IPS-11a (cell line): ENCODE data around the gene RASGRF2.

ENCODE experiments used
- H3K4me3 ChIP-seq: one replicate; pipeline ENCODE4 v1.5.1; 2013; ENCODE audit warnings: low read depth, low read length, control low read depth

The RASGRF2 gene

DNA sequence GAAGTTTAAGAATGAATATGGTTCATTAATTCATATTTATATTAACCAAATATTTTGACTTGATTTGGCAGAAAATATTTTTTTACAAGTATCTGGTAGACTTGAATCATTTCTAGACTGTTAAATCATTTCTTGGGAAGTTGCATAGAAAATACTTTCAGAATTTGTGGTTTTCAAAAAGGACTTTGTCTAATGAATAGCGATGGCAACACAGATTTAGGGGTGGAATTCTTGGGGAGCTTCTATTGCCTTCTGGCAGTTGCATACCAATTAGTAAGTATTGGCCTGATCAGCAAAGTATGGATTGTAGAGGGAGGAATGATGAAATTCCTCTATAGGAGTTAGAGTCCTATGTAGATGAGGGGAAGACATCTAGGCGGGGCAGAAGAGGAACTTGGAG is 204.3 kb downstream of the RASGRF2 start:
- no peak overlapping the region for H3K4me3 ChIP-seq

DNA sequence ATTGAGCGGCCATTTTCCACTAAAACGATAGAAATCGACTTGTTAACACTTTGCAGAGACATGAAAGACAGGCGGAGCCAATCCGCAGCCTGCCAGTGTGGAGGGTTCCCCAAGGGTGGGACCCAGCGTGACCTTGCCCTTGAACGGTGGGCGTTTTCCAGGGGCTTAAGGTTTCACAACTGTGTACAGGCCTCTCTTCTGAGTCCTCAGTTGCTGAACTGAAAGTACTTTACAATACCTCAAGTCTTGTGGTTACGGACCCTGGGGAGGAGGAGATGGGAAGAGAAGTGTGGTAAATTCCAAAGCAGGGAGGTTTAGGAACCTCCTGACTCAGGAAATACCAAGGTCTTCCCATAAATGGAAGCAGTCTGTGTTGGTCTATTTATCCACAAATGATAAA is 204.8 kb downstream of the RASGRF2 start:
- no peak overlapping the region for H3K4me3 ChIP-seq

DNA sequence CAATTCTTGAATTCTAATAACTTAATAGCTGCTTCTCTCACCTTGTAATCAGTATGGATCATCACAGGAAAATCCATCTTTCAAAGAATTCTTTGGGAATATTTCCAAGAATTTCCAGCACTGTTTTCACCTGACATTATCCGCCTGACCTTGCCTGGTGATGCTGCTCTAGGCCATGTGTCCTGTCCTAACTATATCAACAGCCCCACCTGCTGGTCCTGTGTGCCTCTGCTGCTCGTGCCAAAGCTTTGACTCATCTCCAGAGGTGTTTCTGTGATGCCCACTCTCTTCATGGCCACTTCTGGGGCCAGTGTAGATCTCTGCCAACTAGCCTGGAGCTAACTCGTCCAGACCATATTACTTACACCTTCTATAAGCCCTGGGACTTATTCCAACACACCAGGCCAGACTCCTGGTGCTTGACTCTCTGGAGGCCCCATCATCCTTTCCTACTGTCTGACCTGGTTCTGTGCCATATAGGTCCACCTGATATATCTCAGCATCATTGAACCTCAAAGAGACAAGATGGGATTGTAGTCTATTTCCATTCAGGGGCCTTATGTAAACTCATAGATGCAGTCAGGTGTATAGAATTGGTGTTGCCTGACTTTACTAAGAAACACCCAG is 205.4 kb downstream of the RASGRF2 start:
- no peak overlapping the region for H3K4me3 ChIP-seq

DNA sequence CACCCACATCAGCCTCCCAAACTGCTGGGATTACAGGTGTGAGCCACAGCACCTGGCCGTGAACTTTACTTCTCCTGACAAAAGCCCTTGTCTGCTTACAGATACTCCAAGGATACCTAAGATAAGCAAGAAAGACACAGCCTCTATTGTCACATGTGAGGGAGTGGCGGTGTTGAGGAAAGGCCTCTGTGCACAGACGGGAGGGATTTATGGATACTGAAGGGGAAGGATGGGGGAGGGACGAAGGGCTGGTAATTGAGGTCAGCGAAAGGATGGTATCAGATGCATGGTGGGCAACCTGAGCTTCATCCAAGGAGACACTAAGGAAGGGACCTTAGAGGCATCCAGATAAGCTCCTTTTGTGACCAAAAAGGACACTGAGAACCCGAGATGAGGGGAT is 206.3 kb downstream of the RASGRF2 start:
- H3K4me3 ChIP-seq, result no peak overlapping the region

DNA sequence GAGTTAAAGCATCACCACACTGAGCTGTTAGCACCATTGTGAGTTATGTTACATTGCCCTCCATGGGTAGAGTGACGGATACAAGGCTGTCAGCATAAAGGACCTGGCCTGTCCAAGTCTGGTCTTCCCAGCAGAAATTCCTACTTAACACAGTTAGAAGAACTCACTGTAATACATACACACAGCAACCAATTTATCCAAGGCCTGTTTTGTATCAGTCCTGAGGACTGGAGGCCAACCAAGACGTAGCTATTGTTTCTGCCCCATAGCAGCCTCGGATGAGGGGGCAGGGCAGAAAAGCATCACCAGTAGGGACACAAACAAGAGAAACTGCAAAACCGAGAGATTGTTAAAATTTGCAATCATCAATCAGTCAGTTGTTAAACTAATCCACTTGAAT is 206.9 kb downstream of the RASGRF2 start:
- H3K4me3 ChIP-seq, result no peak overlapping the region

DNA sequence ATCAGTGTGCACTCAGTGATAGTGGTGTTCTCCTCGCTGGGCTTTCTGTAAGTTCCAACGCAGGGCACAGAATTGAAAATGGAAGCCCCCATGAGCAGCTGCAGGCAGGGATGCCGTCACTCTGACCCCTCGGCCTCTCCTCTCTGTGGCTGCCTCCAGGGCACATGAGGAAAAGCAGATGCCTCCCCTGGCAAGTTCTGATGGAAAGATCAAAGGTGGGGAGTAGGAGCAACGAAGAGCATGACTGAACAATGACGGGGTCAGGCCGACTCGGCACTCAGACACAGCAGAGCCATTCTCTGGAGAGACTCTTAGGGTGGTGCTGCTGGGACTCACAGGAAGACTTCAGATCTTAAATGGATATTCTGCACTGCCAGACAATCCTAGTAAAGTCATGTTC is 207.4 kb downstream of the RASGRF2 start:
- no peak overlapping the region for H3K4me3 ChIP-seq

DNA sequence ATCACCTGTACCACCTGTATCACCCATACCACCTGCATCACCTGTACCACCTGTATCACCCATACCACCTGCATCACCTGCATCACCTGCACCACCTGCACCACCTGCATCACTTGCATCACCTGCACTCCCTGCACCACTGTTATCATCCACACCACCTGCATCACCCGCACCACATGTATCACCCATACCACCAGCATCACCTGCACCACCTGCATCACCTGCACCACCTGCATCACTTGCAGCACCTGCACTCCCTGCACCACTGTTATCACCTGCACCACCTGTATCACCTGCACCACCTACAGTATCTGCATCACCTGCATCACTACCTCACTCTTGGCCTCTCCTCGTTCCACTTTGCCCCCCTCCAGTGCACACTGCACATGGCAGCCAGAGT is 209.8 kb downstream of the RASGRF2 start:
- H3K4me3 ChIP-seq, result no peak overlapping the region

DNA sequence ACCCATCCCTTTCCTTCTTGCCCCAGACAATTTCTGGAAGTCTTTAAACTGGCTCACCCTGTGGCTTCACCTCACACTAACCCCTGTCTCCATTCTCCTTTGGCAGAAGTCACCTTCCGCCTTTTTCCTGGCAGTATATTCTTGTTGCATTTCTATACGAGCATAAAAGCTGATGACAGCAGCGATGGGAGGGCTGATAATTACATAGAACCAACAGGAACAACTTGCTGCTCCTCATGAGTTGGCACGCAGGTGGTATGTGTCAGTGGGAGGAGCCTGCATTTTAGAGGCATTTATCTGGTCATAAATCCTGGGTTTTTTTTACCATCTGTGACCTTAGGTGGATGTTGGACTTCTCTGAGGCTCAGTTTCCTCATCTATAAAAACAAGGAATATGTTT is 211.6 kb downstream of the RASGRF2 start:
- no peak overlapping the region for H3K4me3 ChIP-seq

DNA sequence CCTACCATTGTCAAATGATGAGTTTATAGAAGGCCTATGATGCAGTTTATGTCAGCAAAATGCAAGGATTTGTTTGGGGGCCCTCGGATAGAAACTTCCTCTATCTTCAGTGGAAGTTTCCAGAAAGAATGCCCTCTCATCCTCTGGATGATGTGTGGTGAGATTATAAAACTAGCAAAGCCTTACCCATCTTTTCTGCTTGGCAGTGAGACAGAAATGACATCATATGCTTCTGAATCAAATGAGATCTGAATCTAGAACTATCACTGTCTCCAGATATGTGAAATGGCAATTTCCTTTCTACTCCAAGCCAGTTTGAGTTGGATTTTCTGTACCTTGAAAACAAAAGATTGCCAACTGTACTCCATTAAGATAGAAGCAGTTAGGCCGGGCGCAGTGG is 212.5 kb downstream of the RASGRF2 start:
- no peak overlapping the region for H3K4me3 ChIP-seq

DNA sequence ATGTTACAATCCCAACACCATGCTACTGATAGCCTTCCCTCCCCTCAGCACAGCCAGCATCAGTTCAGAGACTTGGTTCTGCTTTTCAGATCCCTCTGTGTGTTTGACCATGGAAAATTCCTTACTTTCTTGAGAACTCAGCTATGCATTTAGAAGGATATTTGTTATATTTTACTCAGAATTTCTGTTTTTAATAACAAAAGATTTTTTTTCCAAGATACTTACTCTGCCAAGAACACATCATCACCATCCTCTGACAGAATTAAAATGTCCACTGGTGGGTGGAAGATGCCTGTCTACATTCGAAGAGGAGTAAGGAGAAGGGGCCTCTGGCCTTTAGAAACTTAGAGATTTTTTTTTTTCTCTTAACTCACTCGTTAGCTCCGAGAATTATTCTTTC is 216.9 kb downstream of the RASGRF2 start:
- H3K4me3 ChIP-seq, result no peak overlapping the region

DNA sequence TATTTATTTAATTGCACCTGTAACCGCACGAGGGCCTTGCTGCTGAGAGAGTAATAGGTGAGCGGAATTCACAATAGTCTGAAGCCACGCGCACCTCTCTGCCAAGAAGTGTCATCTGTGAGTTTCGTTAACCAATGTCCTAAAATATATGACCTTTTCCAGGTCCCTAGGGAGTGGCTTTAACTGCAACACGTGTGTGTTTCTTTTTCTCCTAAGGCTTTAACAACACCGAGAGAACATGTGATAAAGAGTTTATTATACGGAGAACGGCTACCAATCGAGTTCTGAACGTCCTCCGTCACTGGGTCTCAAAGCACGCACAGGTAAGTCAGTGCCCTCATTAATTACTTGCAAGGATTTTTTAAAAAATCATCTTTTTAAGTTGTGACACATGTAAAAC is 219.8 kb downstream of the RASGRF2 start:
- no peak overlapping the region for H3K4me3 ChIP-seq

DNA sequence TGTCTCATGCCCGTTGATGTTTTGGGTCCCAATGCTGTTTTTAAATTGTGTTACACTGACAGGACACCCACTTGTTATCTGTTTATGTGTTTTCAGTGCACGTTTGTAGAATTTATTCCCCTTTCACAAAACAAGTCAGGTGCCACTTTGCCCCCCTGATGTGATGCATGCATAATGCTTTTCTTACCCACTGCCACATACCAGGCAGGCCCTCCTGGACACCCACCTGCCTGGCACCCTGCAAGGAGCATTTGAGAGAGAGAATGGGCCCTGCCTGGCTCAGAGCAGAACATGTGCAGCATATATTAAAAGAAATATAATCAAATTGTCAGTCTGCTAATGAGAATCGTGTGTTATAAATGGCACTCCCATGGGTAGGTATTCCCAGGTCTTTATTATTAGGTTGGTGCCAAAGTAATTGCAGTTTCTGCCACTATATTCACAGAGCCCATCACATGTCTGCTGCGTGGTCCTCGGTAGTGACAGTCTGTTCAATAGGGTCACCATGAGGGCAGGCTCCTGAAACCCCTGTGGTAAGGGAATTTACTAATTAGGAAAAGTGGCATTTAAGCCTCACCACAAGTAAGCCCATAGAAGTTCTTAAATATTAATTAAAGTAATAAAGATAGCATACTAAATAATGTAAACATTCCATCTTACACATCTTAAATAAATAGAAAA is 220.8 kb downstream of the RASGRF2 start:
- no peak overlapping the region for H3K4me3 ChIP-seq

DNA sequence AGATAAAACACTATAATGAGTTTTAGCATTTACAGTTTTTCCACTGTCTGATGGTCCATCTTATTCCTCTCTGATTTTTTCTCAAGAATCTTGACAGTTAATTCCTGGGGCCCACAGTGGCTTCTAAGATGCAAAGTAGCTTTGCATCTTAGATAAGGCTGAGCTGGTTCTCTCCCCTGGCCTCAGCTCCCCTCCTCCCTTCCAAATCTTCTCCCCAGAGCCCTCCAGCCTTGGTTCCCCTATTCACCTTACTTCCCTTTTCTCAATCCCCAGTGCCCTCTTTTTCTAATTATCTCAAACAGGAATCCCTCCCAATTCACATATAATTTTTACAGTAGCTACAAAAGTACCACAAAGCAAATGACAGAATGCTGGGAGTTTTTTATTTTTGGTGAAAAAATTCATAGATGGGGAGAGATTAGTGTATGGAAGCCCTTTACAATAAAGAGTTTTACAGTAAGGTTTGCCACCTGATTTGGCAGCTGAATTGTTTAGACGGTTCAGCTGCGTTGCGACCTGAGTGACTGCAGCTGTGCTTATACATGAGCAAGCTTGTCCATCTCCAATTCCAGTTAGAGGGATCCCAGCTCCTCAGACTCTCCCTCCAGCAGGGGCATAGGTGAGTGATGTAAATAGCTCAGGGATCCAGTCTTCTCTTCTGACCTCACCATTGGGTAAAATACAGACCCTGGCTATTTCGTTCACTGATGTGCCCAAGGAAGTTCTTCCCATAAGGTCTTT is 221.6 kb downstream of the RASGRF2 start:
- H3K4me3 ChIP-seq, result no peak overlapping the region

DNA sequence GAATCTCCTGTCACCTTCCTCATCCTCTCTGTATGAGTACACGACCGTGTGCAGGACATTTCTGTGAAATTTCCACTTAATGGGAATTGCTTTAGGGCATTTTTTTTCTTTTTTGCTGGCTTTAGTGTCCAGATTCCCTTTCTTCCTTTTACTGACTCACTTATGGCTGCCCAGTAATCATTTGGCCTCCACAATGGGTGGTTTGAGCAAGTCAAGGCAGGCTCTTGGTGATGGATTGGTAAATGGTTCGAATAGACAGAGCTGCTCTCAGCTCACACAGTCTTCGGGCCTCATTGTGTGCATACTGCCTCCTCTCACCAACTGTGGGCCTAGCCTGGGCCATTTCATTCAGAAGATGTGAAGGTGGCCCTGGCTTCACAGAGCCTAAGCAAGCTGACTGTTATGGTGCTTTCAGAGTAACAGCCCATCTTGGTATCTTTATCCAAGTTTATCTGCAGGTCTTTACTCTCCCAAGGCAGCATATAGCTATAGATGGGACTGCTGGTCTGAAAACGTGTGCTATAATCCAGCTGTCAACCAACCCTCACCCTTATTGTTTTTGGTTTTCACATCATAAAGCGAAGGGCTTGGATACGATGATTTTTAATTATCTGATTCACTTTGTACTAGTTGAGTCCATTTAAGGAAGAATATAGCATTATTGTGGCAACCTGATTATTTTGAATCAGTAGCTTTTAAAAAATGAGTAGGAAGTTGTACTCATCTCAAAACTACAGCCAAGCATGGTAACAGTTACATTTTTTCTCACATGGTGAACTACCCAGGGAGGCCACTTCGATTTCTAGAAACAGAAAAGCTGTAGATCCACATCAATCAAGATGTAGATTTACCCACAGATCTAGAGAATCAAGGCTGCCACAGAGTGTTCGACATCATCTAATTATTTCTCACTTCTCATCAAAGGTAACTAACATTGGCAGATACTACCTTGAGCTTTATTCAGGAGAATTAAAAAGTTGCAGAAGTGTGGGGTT is 222.5 kb downstream of the RASGRF2 start:
- H3K4me3 ChIP-seq, result no peak overlapping the region

DNA sequence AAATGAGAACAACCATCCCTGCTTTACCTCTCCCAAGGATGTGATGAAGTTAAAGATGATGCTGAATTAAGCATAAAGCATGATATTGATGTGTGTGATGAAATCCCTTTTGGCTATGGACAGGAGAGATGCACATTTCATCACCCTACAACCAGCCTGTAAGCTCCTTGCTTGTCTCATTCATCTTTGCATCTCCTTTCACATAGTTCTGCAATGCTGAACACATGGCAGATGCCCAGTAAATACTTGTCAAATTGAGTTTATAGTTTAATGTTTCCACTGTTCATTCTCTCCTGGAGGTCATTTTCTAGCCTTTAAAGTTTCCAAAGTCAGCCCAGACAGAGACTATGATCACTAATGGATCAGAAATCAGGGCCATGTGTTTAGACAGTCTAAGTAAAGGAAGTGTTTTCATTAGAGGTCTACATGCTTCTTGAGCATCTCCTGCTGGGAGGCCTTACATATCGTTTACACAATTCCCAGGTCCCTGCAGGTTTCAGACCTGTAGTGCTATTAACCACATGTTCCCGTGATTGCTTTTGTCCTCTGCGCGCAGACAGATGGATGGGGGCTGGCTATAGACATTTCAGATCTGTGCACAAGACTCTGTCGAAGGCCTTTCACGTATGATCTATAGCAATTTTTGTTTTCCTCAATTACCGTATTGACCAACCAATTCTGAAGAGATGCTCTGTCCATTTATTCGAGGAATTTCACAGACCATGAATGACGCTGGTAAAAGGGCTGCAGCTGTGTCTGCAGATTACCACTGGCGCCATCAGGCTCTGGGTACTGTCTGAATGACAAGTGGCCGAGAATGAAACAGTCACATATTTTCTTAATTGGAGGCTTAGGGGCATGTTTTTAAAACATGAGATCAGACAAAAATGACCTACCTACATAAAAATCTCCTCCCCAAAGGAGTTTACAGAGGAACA is 223.9 kb downstream of the RASGRF2 start:
- no peak overlapping the region for H3K4me3 ChIP-seq

DNA sequence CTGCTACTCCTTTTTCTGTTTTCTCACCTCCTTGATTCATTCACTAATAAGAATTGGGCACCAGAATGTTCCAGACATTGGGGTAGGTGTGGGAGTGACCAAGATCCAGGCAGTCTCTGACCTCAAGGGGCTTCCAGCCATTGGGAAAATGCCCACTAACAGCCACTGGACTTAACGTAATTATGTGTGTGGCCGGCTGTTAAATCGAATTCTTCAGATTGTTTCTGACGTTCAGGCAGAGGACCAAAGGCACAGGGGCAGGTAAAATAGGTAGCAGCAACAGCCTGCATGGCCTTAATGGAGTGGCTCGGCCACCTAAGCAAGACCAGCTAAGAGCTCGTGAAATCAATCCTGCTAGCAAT is 224.6 kb downstream of the RASGRF2 start:
- H3K4me3 ChIP-seq, result no peak overlapping the region

DNA sequence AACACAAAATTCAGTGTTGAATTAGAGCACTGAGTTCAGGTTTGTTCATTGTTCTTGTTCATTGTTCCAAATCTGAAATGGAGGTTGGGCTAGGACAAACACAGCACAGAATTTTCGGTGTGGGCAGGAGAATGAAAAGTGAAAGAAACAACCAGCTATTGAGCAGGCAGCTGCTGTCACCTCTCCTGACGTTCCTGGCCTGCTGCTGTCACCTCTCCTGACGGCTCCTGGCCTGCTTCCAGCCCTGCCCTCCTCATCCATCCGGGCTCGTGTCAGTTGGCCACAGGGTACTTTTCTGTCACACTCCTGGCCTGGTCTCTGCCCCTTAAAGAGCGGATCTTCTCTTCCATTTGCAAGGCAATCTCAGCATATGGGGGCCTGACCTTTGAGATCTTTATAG is 227.7 kb downstream of the RASGRF2 start:
- no peak overlapping the region for H3K4me3 ChIP-seq

DNA sequence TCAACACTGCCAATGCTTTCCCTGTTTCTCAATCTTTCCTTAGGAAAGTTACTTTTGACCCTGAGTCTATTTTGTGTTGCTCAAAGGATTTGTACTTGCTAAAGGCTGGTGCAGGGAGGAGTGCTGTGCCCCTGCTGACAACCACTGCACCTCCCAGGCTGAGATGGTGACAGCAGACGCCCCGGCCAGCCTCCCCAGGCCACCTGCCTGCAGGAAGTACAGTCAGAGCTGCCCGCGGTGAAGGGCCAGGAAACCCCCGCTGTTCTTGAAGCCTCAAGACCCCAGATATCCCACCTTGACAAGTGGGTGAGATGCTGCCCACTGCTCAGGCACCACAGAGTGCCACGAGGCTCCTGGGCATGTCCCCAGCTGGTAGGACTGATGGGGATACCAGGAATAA is 228.8 kb downstream of the RASGRF2 start:
- H3K4me3 ChIP-seq, result no peak overlapping the region

DNA sequence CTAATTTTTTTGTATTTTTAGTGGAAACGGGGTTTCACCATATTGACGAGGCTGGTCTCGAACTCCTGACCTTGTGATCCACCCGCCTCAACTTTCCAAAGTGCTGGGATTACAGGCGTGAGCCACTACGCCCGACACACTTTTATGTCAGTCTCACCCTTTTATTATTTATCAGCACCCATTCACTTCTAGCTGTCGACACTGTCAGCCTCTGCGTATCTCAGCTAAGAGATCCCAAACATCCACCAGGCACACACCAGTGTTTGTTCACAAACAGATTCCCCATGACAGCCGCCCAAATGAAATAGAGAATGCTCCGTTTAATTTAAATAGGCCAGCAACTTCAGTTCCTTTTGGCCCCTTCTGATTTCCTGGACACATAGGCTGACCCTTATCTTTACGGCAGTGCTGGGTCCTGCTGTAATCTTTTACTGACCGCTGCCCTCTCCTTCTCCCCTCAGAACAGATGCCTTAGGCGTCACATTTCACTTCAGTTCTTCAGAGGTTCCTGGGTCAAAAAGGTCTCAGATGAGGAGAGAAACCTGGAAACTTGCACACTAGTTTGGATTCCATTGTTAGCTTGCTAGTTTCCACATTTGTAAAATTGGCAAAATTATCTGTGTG is 229.8 kb downstream of the RASGRF2 start:
- no peak overlapping the region for H3K4me3 ChIP-seq
